Measurements from ENCODE around the gene MAGI1. TPM values are rescaled to one million over a fixed set of nuclear protein-coding genes. Genes with fewer than 3 reads are reported as not detected.

Gene MAGI1
- total RNA-seq, 6 donors from 2014 or later: 33.0 to 72.9 (median 62.4) TPM

GRCh38 chr3:65915477-65915876 lies 123.2 kb downstream of the MAGI1 start:
- Histone ChIP-seq H3K4me3 (no peak overlapping the region), H3K36me3 (no peaks in the 10 kb centered on the region), H3K9me3 (peaks cover 0 to 4% (median 0%) of the 10 kb centered on the region in 4 donors), H3K27ac (no peak overlapping the region), H3K27me3 (no peaks in the 10 kb centered on the region), H3K4me1 (peaks cover 0 to 3% (median 0%) of the 10 kb centered on the region in 4 donors)
- WGBS, 2 donors: 51 to 54% methylated on average over 2 of the region's 2 CpGs
- no peak for ATAC-seq (ENCODE audit: low FRiP score in 2 of 2)
- no peak for DNase-seq
- TF ChIP-seq EP300 (IDR thresholded peaks at IDR 0.05) (no peak), POLR2AphosphoS5 (IDR thresholded peaks at IDR 0.05) (no peak), CTCF (IDR thresholded peaks at IDR 0.05) (no peak), POLR2A (IDR thresholded peaks at IDR 0.05) (no peak)

- WGBS, 2 donors: 83% methylated on average over 3 of the region's 3 CpGs
- H3K36me3 ChIP-seq: no peaks in the 10 kb centered on the region
- H3K4me1 ChIP-seq: peaks cover 0 to 1% (median 0%) of the 10 kb centered on the region in 4 donors
- no peak for TF ChIP-seq EP300 (IDR thresholded peaks at IDR 0.05)
- no peak for TF ChIP-seq POLR2AphosphoS5 (IDR thresholded peaks at IDR 0.05)
- TF ChIP-seq POLR2A (IDR thresholded peaks at IDR 0.05): no peak
- no peak for TF ChIP-seq CTCF (IDR thresholded peaks at IDR 0.05)
- H3K4me3 ChIP-seq: no peak overlapping the region
- H3K9me3 ChIP-seq: peaks cover 0 to 4% (median 0%) of the 10 kb centered on the region in 4 donors
- H3K27me3 ChIP-seq: no peaks in the 10 kb centered on the region
- no peak overlapping the region for H3K27ac ChIP-seq
- DNase-seq (no peak), ATAC-seq (ENCODE audit: low FRiP score in 2 of 2) (no peak)
Measured at GRCh38 chr3:65914740-65915367, 123.9 kb downstream of the MAGI1 start.

GRCh38 chr3:65914032-65914739 lies 124.5 kb downstream of the MAGI1 start:
- no peak for ATAC-seq (ENCODE audit: low FRiP score in 2 of 2)
- H3K4me3 ChIP-seq: no peak overlapping the region
- WGBS, 2 donors: 84 to 85% methylated on average over 5 of the region's 5 CpGs
- H3K27ac ChIP-seq: no peak overlapping the region
- no peaks in the 10 kb centered on the region for H3K36me3 ChIP-seq
- no peaks in the 10 kb centered on the region for H3K27me3 ChIP-seq
- TF ChIP-seq POLR2A (IDR thresholded peaks at IDR 0.05) (no peak), EP300 (IDR thresholded peaks at IDR 0.05) (no peak), POLR2AphosphoS5 (IDR thresholded peaks at IDR 0.05) (no peak), CTCF (IDR thresholded peaks at IDR 0.05) (no peak)
- DNase-seq: no peak
- peaks cover 0 to 4% (median 0%) of the 10 kb centered on the region in 4 donors for H3K9me3 ChIP-seq
- no peaks in the 10 kb centered on the region for H3K4me1 ChIP-seq

- Histone ChIP-seq H3K9me3 (peaks cover 0 to 4% (median 0%) of the 10 kb centered on the region in 4 donors), H3K4me1 (no peaks in the 10 kb centered on the region), H3K36me3 (no peaks in the 10 kb centered on the region), H3K27me3 (no peaks in the 10 kb centered on the region), H3K4me3 (no peak overlapping the region), H3K27ac (no peak overlapping the region)
- DNase-seq (no peak), ATAC-seq (ENCODE audit: low FRiP score in 2 of 2) (no peak)
- WGBS, 2 donors: 93 to 100% methylated on average over 1 of the region's 1 CpG
- TF ChIP-seq CTCF (IDR thresholded peaks at IDR 0.05) (no peak), POLR2AphosphoS5 (IDR thresholded peaks at IDR 0.05) (no peak), POLR2A (IDR thresholded peaks at IDR 0.05) (no peak)
Measured at GRCh38 chr3:65912647-65913046, 126.1 kb downstream of the MAGI1 start.
